ENCODE data around the gene FSD2.

- TF ChIP-seq GATA2 (IDR thresholded peaks at IDR 0.05; ENCODE audit: low read depth, low read length) (no peak), GATA3 (IDR thresholded peaks at IDR 0.05; ENCODE audit: low read depth, low read length) (no peak)
These were observed 42.3 kb downstream of the FSD2 start for GRCh38 chr15:82763361-82764116.

All from SH-SY5Y (cell line).